IPS-18c (cell line): ENCODE data around the gene KLKB1.
"Not testable (repeated sequence)": the region's sequence is repeated elsewhere in the genome, so short reads cannot be mapped to it uniquely, and the experiment has no call there.

ENCODE experiments used
- H3K4me3 ChIP-seq: 2 replicates; pipeline ENCODE4 v1.7.0; 2013; ENCODE audit warnings: low read depth, mild to moderate bottlenecking, low read length, moderate library complexity; ENCODE audit not compliant: insufficient read depth
- H3K9me3 ChIP-seq: one replicate; pipeline ENCODE4 v1.6.1; 2013; ENCODE audit warnings: mild to moderate bottlenecking, low read length, moderate library complexity; ENCODE audit not compliant: control insufficient read depth, insufficient read depth

KLKB1 gene

GRCh38 chr4:186249785-186250754 is 22.8 kb downstream of the KLKB1 start:
- H3K4me3 ChIP-seq: no peak overlapping the region
- no peaks in the 10 kb centered on the region for H3K9me3 ChIP-seq

GRCh38 chr4:186250760-186251159 is 23.5 kb downstream of the KLKB1 start:
- Histone ChIP-seq H3K4me3 (no peak overlapping the region), H3K9me3 (no peaks in the 10 kb centered on the region)

- Histone ChIP-seq H3K9me3 (no peaks in the 10 kb centered on the region), H3K4me3 (no peak overlapping the region)
Observed at GRCh38 chr4:186255122-186255521, 27.8 kb downstream of the KLKB1 start.

GRCh38 chr4:186258216-186258811 is 31.0 kb downstream of the KLKB1 start:
- no peaks in the 10 kb centered on the region for H3K9me3 ChIP-seq

GRCh38 chr4:186260117-186260503 is 32.8 kb downstream of the KLKB1 start:
- Histone ChIP-seq H3K9me3 (no peaks in the 10 kb centered on the region), H3K4me3 (no peak overlapping the region; the same call in 1 of the 2 replicates)

More at GRCh38 chr4:186258216-186258811, 31.0 kb downstream of the KLKB1 start:
- H3K4me3 ChIP-seq: no peak overlapping the region

- no peaks in the 10 kb centered on the region for H3K9me3 ChIP-seq
- no peak overlapping the region for H3K4me3 ChIP-seq
Observed at GRCh38 chr4:186260504-186261448, 33.5 kb downstream of the KLKB1 start.

- H3K9me3 ChIP-seq: no peaks in the 10 kb centered on the region
- no peak overlapping the region for H3K4me3 ChIP-seq
Observed at GRCh38 chr4:186264660-186265059, 37.4 kb downstream of the KLKB1 start.

GRCh38 chr4:186265250-186265649 is 37.9 kb downstream of the KLKB1 start:
- not testable (repeated sequence) for H3K9me3 ChIP-seq, H3K4me3 ChIP-seq

GRCh38 chr4:186265683-186266652 is 38.7 kb downstream of the KLKB1 start, which contains the start of gene F11:
Gene F11 (plus strand): TSS chr4:186266189. CDS start chr4:186267137, 948 bp downstream.
- no peak within 1 kb of the TSS for H3K4me3 ChIP-seq

GRCh38 chr4:186266729-186267456 is 39.6 kb downstream of the KLKB1 start:
- Histone ChIP-seq H3K9me3 (no peaks in the 10 kb centered on the region), H3K4me3 (no peak overlapping the region)

More at GRCh38 chr4:186265683-186266652, 38.7 kb downstream of the KLKB1 start, which contains the start of gene F11:
- H3K9me3 ChIP-seq: no peaks in the 10 kb centered on the region

- Histone ChIP-seq H3K9me3 (no peaks in the 10 kb centered on the region), H3K4me3 (no peak overlapping the region)
Observed at GRCh38 chr4:186271081-186271678, 43.9 kb downstream of the KLKB1 start.

- Histone ChIP-seq H3K4me3 (no peak overlapping the region), H3K9me3 (no peaks in the 10 kb centered on the region)
Observed at GRCh38 chr4:186272699-186273391, 45.5 kb downstream of the KLKB1 start.

GRCh38 chr4:186273392-186273789 is 46.1 kb downstream of the KLKB1 start:
- H3K9me3 ChIP-seq, H3K4me3 ChIP-seq: not testable (repeated sequence)

GRCh38 chr4:186283311-186283710 is 56.0 kb downstream of the KLKB1 start:
- no peaks in the 10 kb centered on the region for H3K9me3 ChIP-seq
- H3K4me3 ChIP-seq: no peak overlapping the region

GRCh38 chr4:186285147-186285546 is 57.8 kb downstream of the KLKB1 start:
- H3K9me3 ChIP-seq: no peaks in the 10 kb centered on the region
- H3K4me3 ChIP-seq: no peak overlapping the region
